ENCODE measurements around the gene FSTL3. TPM values are rescaled to one million over a fixed set of nuclear protein-coding genes. Genes with fewer than 3 reads are reported as not detected.

FSTL3 gene
- total and polyA plus RNA-seq, 2 of the 13 experiments (the other 11 are each of a cell fraction or from before 2014, with no cell fraction given): 13.5 to 15.6 TPM

DNA sequence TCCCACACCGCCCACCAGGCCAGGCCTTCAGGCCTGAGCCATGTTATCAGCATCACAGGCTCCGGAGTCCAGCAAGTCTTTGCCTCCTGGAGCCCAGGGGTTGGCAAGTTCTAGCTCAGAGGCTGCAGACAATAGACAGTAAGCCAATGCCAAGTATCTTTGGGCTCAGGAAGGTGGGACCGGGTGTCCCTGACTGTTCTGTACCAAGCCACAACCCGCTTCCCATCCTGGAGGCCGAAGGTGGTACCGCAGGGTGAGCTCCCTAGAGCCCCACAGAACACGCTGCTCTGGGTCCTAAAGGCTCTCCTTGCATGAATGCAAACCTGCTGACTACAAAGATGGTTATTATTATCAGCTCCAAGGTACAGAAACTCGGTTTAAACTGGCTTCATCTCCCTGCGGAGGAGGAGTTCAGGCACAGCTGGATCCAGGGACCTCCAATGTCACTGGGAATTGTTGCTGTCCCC lies 5.5 kb upstream of the FSTL3 start (continued):
- TF ChIP-seq ZNF18 (CRISPR knock-in tag; IDR thresholded peaks at IDR 0.05; ENCODE audit: insufficient replicate concordance) (no peak), DRAP1 (CRISPR knock-in tag; IDR thresholded peaks at IDR 0.05) (no peak), POLR2A (IDR thresholded peaks at IDR 0.05; ENCODE audit: insufficient read depth in 1 of 2, low read depth in 2 of 2, low read length in 2 of 2) (no peak), ATF7-NPFF (CRISPR knock-in tag; IDR thresholded peaks at IDR 0.05; ENCODE audit: low read depth) (no peak)

DNA sequence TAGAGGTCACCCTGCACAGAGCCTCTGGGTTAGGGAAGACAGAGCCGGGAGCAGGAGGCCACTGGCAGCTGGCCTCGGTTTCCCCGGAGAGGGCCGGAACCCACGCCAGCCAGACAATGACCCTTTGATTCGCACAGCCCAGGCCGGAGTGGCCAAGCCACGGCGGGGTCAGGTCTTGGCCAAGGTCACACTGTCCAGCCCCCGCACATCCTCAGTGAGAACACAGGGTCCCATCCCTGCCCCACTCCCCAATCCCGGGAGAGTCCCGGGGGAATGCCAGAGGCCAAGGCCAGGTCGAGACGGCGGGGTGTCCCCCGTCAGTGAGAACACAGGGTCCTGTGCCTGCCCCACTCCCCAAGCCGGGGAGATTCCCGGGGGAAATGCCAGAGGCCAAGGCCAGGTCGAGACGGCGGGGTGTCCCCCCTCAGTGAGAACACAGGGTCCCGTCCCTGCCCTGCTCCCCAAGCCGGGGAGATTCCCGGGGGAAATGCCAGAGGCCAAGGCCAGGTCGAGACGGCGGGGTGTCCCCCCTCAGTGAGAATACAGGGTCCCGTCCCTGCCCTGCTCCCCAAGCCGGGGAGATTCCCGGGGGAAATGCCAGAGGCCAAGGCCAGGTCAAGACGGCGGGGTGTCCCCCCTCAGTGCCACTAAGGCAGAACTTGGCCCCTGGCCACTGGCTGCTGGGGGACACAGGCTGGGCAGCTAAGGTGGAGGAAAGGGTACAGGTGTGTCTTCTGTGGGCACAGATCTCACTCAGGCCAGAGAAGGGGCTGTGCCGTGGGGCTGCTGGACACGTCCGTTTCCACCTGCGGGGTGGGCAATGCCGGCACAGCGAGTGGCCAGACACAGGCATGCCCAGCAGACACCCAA lies 1.7 kb upstream of the FSTL3 start:
- no peaks in the 10 kb centered on the region for H4K20me1 ChIP-seq (ENCODE audit: insufficient read depth, low read length)
- no peak overlapping the region for H2AFZ ChIP-seq (ENCODE audit: low read length)
- peaks cover 0 to 7% of the 10 kb centered on the region in 2 experiments; a peak in 1 of 5 replicates for H3K27me3 ChIP-seq (ENCODE audit: control insufficient read depth in 1 of 2, insufficient read depth in 2 of 2, low read length in 2 of 2)
- no peaks in the 10 kb centered on the region for H3K36me3 ChIP-seq (replicated peaks in 1 of 2; ENCODE audit: control insufficient read depth in 1 of 2, insufficient read depth in 2 of 2, low read length in 2 of 2)
- peak overlapping the region; percentile 27 for H3K9ac ChIP-seq (ENCODE audit: insufficient read depth, low read depth, low read length)
- peak overlapping the region; percentile 54 to 76 (median 69); a peak in 5 of 6 replicates for H3K4me3 ChIP-seq (replicated peaks in 1 of 3; ENCODE audit: insufficient read depth in 1 of 3, low read depth in 2 of 3, low read length in 3 of 3)
- 3% methylated on average over 11 of the region's 38 CpGs for WGBS (ENCODE audit: low lambda C conversion rate)
- no peaks in the 10 kb centered on the region for H3K79me2 ChIP-seq (ENCODE audit: insufficient read depth, low read length)
- FAIRE-seq (no peak), DNase-seq (ENCODE audit: low spot score) (peak; percentile 30), ATAC-seq (peak; percentile 7; the same call in 2 of the 3 replicates)
- in situ Hi-C loops (cut with HindIII; ENCODE audit: extremely low pct_ligation_motif_present, low pct_unique_long_range_greater_than_20kb): no loop called here
- CTCF ChIA-PET (ENCODE audit: low intra/inter-chr PET ratio, low total read pairs): no interaction called here
- no TSS peak for BruUV-seq (replicated peaks)
- peaks cover 92% of the 10 kb centered on the region for H3K4me1 ChIP-seq (ENCODE audit: insufficient read depth, low read length)
- POLR2A ChIA-PET: interaction anchor here (1.3 to 3.8 kb wide), 3 partner anchors 11 to 33 kb away, joined by 4 to 27 read pairs (median 9); partner anchors contain the start of genes PALM and RNF126
- intact Hi-C loops (cut with micrococcal nuclease; ENCODE audit: unreplicated experiment): no loop called here
- H3K27ac ChIP-seq (ENCODE audit: extremely low read length, insufficient read depth, low read length): no peak overlapping the region
- H3K4me2 ChIP-seq (ENCODE audit: low read depth, low read length): peak overlapping the region; percentile 86
- H3K9me3 ChIP-seq (ENCODE audit: low read length): no peaks in the 10 kb centered on the region
- TF ChIP-seq, protein P1, sequence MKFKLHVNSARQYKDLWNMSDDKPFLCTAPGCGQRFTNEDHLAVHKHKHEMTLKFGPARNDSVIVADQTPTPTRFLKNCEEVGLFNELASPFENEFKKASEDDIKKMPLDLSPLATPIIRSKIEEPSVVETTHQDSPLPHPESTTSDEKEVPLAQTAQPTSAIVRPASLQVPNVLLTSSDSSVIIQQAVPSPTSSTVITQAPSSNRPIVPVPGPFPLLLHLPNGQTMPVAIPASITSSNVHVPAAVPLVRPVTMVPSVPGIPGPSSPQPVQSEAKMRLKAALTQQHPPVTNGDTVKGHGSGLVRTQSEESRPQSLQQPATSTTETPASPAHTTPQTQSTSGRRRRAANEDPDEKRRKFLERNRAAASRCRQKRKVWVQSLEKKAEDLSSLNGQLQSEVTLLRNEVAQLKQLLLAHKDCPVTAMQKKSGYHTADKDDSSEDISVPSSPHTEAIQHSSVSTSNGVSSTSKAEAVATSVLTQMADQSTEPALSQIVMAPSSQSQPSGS (CRISPR knock-in tag; IDR thresholded peaks at IDR 0.05): no peak
- TF ChIP-seq SAP130 (CRISPR knock-in tag; IDR thresholded peaks at IDR 0.05; ENCODE audit: low read depth): peak; percentile 24; the same call in 1 of the 2 replicates
- no peak for TF ChIP-seq ZNF136 (CRISPR knock-in tag; IDR thresholded peaks at IDR 0.05; ENCODE audit: low read depth)
- no peak for TF ChIP-seq IKZF1 (IDR thresholded peaks at IDR 0.05)
- no peak for TF ChIP-seq NFE2L1 (CRISPR knock-in tag; IDR thresholded peaks at IDR 0.05; ENCODE audit: borderline replicate concordance)
- TF ChIP-seq MTA1 (CRISPR knock-in tag; IDR thresholded peaks at IDR 0.05; ENCODE audit: borderline replicate concordance): peak; percentile 57; the same call in 1 of the 2 replicates
- TF ChIP-seq CHCHD3 (CRISPR knock-in tag; IDR thresholded peaks at IDR 0.05): no peak
- TF ChIP-seq ZNF746 (CRISPR knock-in tag; IDR thresholded peaks at IDR 0.05): no peak
- TF ChIP-seq ZNF713 (CRISPR knock-in tag; IDR thresholded peaks at IDR 0.05): no peak
- peak; percentile 69 for TF ChIP-seq NR2F6 (IDR thresholded peaks at IDR 0.05)
- TF ChIP-seq NR2F6 (CRISPR knock-in tag; IDR thresholded peaks at IDR 0.05): peak; percentile 87
- TF ChIP-seq ZNF782 (CRISPR knock-in tag; IDR thresholded peaks at IDR 0.05; ENCODE audit: borderline replicate concordance): no peak
- TF ChIP-seq HDAC2 (CRISPR knock-in tag; IDR thresholded peaks at IDR 0.05): peak; percentile 56; the same call in 1 of the 2 replicates

All from HepG2 (cell line).